Measurements from ENCODE around the gene MKI67.

DNA sequence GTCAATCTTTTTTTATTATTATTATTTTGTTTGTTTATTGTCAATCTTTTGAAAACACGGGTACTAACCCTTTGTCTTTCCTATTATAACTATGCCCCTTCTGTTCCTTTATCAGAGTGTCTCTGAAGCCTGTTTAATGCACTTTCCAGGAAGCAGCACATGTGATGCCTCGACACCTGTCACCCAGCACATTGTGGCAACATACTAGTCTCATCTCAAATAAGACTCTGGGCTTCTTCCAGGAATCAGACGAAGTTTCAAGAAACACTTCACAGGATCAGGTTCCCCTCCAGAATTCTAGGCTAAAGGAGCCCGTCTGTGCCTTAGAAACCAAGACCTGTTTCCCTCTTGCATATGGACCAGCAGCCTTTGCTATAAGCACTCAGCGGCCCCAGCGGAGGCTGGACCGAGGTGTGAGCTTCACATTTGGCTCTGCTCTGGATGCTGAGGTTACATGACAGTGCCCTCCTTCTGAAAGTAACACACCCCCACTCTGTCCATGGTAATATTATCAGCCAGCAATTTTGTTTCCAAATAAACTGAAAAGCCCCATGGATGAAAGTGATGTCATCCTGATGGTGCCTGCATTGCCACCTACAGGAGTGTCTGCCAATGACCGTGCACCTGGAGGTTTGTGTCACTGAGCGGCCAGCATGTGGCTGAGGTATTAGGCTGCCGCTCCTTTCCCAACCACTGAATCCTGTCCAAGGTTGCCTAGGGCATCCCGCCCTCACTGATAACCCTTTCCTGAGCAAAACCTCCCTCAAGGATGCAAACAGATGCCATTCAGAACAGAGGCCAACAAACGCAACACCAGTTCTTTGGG, 38.1 kb downstream of the MKI67 start:
- TF ChIP-seq MXI1 (IDR thresholded peaks at IDR 0.05; ENCODE audit: low read depth, low read length) (no peak), CBX3 (IDR thresholded peaks at IDR 0.05; ENCODE audit: borderline replicate concordance, low read depth) (no peak), ZNF274 (IDR thresholded peaks at IDR 0.05; ENCODE audit: insufficient read depth, insufficient read length) (no peak), TCF7 (IDR thresholded peaks at IDR 0.05; ENCODE audit: borderline replicate concordance) (no peak)
